ENCODE measurements around the gene PPHLN1.

PPHLN1 gene

DNA sequence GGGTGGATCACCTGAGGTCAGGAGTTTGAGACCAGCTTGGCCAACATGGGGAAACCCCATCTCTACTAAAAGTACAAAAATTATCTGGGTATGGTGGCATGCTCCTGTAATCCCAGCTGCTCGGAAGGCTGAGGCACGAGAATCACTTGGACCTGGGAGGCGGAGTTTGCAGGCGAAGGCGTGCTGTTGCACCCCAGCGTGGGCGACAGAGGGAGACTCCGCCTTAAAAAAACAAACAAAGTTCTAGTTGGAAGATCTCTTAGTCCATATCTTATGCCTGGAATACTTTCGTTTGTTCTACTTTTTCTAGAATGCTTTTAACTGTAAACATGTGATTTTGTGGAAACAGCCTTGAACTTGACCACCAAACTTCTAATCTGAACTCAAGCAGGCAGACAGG is 38.7 kb downstream of the PPHLN1 start:
- no peak for DNase-seq (ENCODE audit: low spot score)
- in situ Hi-C loops (cut with MboI; ENCODE audit: low sequenced_read_pairs, unreplicated experiment), result no loop called here
- TF ChIP-seq, protein P1, sequence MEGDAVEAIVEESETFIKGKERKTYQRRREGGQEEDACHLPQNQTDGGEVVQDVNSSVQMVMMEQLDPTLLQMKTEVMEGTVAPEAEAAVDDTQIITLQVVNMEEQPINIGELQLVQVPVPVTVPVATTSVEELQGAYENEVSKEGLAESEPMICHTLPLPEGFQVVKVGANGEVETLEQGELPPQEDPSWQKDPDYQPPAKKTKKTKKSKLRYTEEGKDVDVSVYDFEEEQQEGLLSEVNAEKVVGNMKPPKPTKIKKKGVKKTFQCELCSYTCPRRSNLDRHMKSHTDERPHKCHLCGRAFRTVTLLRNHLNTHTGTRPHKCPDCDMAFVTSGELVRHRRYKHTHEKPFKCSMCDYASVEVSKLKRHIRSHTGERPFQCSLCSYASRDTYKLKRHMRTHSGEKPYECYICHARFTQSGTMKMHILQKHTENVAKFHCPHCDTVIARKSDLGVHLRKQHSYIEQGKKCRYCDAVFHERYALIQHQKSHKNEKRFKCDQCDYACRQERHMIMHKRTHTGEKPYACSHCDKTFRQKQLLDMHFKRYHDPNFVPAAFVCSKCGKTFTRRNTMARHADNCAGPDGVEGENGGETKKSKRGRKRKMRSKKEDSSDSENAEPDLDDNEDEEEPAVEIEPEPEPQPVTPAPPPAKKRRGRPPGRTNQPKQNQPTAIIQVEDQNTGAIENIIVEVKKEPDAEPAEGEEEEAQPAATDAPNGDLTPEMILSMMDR (IDR thresholded peaks at IDR 0.05; ENCODE audit: borderline replicate concordance, control extremely low read depth, extremely low read depth, insufficient read depth, missing control alignments), result no peak

DNA sequence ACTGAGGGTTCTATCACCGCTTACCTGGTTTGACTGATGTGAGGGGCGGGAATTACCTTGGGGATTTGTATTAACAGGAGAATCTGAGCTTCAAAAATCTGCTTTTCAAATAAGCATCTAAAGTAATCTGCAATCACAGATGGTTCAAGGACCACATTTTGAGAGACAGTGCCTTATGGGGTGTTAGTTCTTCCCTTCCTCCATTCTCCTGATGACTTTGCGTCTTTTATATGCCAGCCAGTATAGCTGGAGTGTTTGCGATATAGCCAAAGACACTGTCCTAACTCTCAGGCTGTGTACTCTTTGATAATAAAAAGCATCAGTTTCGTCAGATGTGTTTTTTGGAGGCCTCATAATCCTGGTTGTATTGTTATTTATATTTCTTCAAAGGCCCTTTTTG is 39.5 kb downstream of the PPHLN1 start:
- DNase-seq (ENCODE audit: low spot score), result no peak
- in situ Hi-C loops (cut with MboI; ENCODE audit: low sequenced_read_pairs, unreplicated experiment), result no loop called here
- TF ChIP-seq, protein P1 (IDR thresholded peaks at IDR 0.05; ENCODE audit: borderline replicate concordance, control extremely low read depth, extremely low read depth, insufficient read depth, missing control alignments), result no peak

DNA sequence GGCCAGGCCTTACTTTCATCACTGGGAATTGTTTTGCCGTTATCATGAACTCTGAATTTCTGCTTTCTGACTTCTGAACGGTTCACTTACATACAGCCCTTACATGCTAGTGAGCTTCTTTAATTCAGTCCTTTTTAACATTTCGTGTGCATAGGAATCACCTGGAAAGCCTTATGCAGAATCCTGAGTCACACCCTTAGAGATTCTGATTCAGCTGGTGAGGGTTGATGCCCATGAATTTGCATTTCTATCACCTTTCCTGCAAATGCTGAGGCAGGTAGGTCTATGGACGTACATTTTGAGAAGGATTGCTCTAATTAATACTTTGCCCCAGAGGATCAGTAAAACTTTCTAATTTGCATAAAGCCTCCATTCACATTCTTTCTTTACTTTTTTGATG is 44.0 kb downstream of the PPHLN1 start:
- no peak for DNase-seq (ENCODE audit: low spot score)

DNA sequence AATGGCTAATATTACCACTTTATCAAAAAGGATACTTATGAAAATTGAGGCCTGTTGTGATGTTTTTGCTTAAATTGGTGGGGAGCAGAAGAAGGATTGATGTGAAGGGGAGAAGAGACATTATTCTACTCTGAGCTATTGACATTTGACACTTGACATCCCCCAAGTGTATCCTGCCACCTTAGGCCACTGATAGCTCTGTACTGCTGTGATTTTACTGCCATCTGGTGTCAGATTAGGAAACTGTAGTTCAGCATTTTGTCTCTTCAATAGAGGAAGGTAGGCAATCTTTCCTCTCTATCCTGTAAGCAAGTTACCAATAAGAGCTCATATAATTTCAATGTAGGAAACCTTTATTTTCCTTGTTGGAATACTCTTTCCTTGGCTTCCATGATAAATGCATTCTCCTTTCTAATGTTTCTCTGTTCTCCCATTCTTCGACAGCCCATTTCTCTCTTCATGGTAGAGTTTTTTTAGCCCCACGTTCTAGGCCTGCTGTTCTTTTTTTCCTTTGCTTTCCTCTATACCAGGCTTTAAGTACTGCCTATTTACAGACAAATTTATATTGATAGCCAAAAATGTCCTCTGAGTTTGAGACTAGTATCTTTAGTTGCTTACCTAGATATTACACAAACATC is 46.3 kb downstream of the PPHLN1 start:
- TF ChIP-seq, protein P1 (IDR thresholded peaks at IDR 0.05; ENCODE audit: borderline replicate concordance, control extremely low read depth, extremely low read depth, insufficient read depth, missing control alignments), result peak; percentile 66
- in situ Hi-C loops (cut with MboI; ENCODE audit: low sequenced_read_pairs, unreplicated experiment), result no loop called here
- DNase-seq (ENCODE audit: low spot score), result peak; percentile 56

More for the DNA sequence above, 44.0 kb downstream of the PPHLN1 start:
- in situ Hi-C loops (cut with MboI; ENCODE audit: low sequenced_read_pairs, unreplicated experiment), result no loop called here
- TF ChIP-seq, protein P1 (IDR thresholded peaks at IDR 0.05; ENCODE audit: borderline replicate concordance, control extremely low read depth, extremely low read depth, insufficient read depth, missing control alignments), result no peak

DNA sequence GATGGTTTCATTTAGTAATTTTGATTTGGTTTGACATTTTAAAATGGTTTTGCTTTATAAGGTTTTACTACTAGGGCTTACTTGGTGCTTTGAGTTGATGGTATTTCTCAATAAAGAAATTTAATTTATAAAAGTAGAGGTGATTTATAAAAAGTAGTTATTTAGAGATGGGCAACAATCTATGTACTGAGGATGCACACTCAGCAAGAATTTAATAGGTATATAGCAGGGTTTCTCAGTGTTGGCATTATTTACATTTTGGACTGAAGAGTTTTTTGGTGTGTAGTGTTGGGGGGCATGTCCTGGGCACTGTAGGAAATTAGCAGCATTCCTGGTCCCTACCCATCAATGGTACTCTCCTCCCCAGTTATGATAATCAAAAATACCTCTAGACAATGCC is 47.7 kb downstream of the PPHLN1 start:
- TF ChIP-seq, protein P1 (IDR thresholded peaks at IDR 0.05; ENCODE audit: borderline replicate concordance, control extremely low read depth, extremely low read depth, insufficient read depth, missing control alignments), result no peak
- in situ Hi-C loops (cut with MboI; ENCODE audit: low sequenced_read_pairs, unreplicated experiment), result no loop called here
- DNase-seq (ENCODE audit: low spot score), result no peak

DNA sequence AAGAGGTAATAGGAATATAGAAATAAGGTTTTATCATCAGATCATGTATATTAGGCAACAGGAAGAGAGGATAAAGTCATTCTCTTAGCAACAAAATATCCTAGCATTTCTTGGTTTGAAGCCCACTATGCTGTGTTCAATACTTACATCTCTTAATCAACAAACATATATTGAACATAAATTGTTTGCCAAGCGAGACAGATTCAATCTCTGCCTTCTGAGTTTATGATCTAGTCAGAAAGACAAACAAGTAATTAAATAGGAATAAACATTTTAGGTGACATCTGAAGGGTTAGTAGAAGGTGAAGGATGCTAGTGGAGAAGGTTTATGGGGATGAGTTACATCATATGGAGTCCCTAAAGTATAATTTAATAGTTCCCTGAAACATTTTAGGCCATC is 54.8 kb downstream of the PPHLN1 start:
- in situ Hi-C loops (cut with MboI; ENCODE audit: low sequenced_read_pairs, unreplicated experiment), result no loop called here
- TF ChIP-seq, protein P1 (IDR thresholded peaks at IDR 0.05; ENCODE audit: borderline replicate concordance, control extremely low read depth, extremely low read depth, insufficient read depth, missing control alignments), result no peak

More for the DNA sequence above, 54.8 kb downstream of the PPHLN1 start:
- DNase-seq (ENCODE audit: low spot score), result no peak
